HUES48 (cell line): ENCODE data around the gene LIN28B.

Source experiments
- H3K27ac ChIP-seq: one replicate; pipeline ENCODE4 v1.7.0; 2013; ENCODE audit warnings: low read depth, low read length, inconsistent platforms
- H3K27me3 ChIP-seq: 2 replicates; pipeline ENCODE4 v1.6.1; 2013; ENCODE audit warnings: mild to moderate bottlenecking, low read length; ENCODE audit not compliant: control insufficient read depth, insufficient read depth
- H3K36me3 ChIP-seq: 2 replicates; pipeline ENCODE4 v1.6.1; 2013; ENCODE audit warnings: low read length; ENCODE audit not compliant: control insufficient read depth, insufficient read depth
- H3K4me1 ChIP-seq: 2 replicates; pipeline ENCODE4 v1.6.1; 2013; ENCODE audit warnings: mild to moderate bottlenecking, low read length; ENCODE audit not compliant: control insufficient read depth, insufficient read depth
- H3K4me3 ChIP-seq: 2 replicates; pipeline ENCODE4 v1.5.1; 2013; ENCODE audit warnings: mild to moderate bottlenecking, low read depth, low read length
- H3K9ac ChIP-seq: 2 replicates; pipeline ENCODE4 v1.6.1; 2013; ENCODE audit warnings: mild to moderate bottlenecking, low read depth, low read length, moderate library complexity
- H3K9me3 ChIP-seq: 2 replicates; pipeline ENCODE4 v1.6.1; 2013; ENCODE audit warnings: low read length; ENCODE audit not compliant: control insufficient read depth, insufficient read depth

LIN28B gene

GRCh38 chr6:105014954-105015353 lies 58.0 kb downstream of the LIN28B start:
- no peaks in the 10 kb centered on the region for H3K9me3 ChIP-seq
- no peaks in the 10 kb centered on the region for H3K27me3 ChIP-seq
- H3K36me3 ChIP-seq: no peaks in the 10 kb centered on the region; the same call in 1 of the 2 replicates
- peaks cover 18% of the 10 kb centered on the region for H3K4me1 ChIP-seq
- H3K4me3 ChIP-seq: no peak overlapping the region
- no peak overlapping the region for H3K9ac ChIP-seq
- H3K27ac ChIP-seq: no peak overlapping the region

GRCh38 chr6:105015482-105015881 lies 58.6 kb downstream of the LIN28B start:
- Histone ChIP-seq H3K27me3 (no peaks in the 10 kb centered on the region), H3K4me3 (no peak overlapping the region), H3K36me3 (no peaks in the 10 kb centered on the region; the same call in 1 of the 2 replicates), H3K9ac (no peak overlapping the region; the same call in 1 of the 2 replicates), H3K4me1 (peaks cover 18% of the 10 kb centered on the region), H3K9me3 (no peaks in the 10 kb centered on the region), H3K27ac (no peak overlapping the region)

DNA sequence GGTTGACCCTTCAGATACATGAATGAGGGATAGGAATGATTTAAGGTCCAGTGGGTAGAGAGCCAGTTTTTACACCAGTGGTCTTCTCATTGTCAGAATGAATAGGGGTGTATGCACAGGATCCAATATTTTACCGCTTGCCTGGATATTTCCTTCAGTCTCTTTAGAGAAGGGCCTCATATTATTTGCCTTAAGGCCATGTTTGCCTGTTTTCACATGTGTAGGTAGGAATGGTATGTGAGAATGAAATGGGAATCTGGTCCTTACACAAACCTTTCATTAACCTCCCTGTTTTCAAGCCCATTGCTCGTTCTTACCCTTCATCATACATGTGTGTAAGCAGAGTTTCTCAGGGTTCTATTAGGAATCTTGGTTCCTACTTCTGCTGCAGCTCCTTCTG lies 62.4 kb downstream of the LIN28B start:
- H3K4me3 ChIP-seq: no peak overlapping the region
- peaks cover 35% of the 10 kb centered on the region for H3K4me1 ChIP-seq
- no peak overlapping the region for H3K9ac ChIP-seq
- H3K9me3 ChIP-seq: no peaks in the 10 kb centered on the region
- H3K27me3 ChIP-seq: no peaks in the 10 kb centered on the region
- no peak overlapping the region for H3K27ac ChIP-seq
- H3K36me3 ChIP-seq: no peaks in the 10 kb centered on the region

GRCh38 chr6:105021399-105021798 lies 64.5 kb downstream of the LIN28B start:
- H3K9me3 ChIP-seq: no peaks in the 10 kb centered on the region
- peaks cover 3% of the 10 kb centered on the region; the same call in 1 of the 2 replicates for H3K36me3 ChIP-seq
- no peak overlapping the region for H3K9ac ChIP-seq
- peaks cover 38% of the 10 kb centered on the region for H3K4me1 ChIP-seq
- no peak overlapping the region for H3K27ac ChIP-seq
- no peak overlapping the region for H3K4me3 ChIP-seq
- no peaks in the 10 kb centered on the region for H3K27me3 ChIP-seq

DNA sequence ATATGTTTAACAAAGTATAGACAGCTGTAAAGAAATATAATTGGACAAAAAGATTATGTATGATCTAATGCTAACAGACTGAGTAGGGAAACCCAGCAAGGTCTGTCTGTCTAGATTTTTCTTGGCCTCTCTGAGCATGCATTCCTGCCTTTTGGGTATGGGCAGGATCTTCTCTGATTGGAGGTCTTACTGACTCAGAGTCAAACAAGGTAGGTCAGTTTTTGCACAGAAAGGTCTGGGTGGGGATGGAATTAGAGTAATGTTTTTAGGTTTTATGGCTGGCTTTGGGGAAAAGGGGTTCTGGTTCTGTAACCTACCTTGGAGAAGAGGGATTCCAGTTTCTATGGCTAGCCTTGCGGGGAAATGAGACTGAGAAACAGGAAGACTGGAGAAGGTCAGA lies 65.5 kb downstream of the LIN28B start:
- H3K27me3 ChIP-seq: no peaks in the 10 kb centered on the region
- peaks cover 45% of the 10 kb centered on the region for H3K4me1 ChIP-seq
- H3K36me3 ChIP-seq: peaks cover 6% of the 10 kb centered on the region; the same call in 1 of the 2 replicates
- no peak overlapping the region for H3K9ac ChIP-seq
- H3K27ac ChIP-seq: peak overlapping the region; percentile 50
- no peaks in the 10 kb centered on the region for H3K9me3 ChIP-seq
- no peak overlapping the region for H3K4me3 ChIP-seq

DNA sequence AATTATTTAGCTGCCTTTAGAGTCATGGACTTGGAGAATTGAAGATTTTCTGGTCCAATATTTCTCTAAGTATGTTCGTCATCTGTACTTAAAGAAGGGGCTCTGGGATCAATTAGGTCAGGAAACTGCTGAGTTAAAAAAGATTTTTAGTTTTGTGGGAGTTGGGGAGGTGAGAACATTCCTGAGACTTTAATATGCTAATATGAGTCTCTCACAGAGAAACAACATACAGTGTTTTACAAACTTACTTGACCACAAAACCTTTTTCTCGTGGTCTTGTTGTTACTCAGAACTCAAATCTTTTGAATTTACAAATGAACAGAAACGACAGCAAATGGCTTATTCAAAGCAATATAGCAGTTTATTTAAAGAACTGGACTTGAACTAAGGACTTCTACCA lies 67.9 kb downstream of the LIN28B start:
- 0 out of 2 replicates have a peak overlapping the region, but pooled peaks have one; percentile 36 for H3K9ac ChIP-seq
- H3K4me3 ChIP-seq: peak overlapping the region; percentile 25
- H3K36me3 ChIP-seq: peaks cover 24% of the 10 kb centered on the region
- peak overlapping the region; percentile 96 for H3K27ac ChIP-seq
- H3K9me3 ChIP-seq: no peaks in the 10 kb centered on the region
- H3K27me3 ChIP-seq: no peaks in the 10 kb centered on the region
- peaks cover 45% of the 10 kb centered on the region for H3K4me1 ChIP-seq

DNA sequence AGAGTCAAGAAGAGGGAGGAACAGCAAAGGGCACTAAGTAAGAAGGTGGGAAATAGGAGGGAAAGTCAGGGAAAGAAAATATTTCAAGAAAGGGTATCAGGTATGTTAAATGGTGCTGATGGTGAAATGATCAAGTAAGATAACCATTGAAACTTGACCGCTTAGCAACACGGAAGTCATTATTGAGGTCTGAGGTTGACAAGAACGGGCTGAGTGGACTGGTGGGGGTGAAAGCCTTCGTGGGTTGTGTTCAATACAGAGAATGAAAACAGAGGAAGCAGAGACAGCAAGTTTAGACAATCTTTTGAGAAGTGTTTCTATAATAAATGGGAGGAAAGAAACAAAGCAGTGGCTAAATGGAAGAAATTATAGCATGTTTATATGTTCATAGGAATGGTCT lies 72.0 kb downstream of the LIN28B start:
- no peak overlapping the region for H3K9ac ChIP-seq
- H3K27ac ChIP-seq: no peak overlapping the region
- no peaks in the 10 kb centered on the region for H3K27me3 ChIP-seq
- H3K9me3 ChIP-seq: no peaks in the 10 kb centered on the region
- H3K36me3 ChIP-seq: peaks cover 33% of the 10 kb centered on the region
- no peak overlapping the region for H3K4me3 ChIP-seq
- H3K4me1 ChIP-seq: peaks cover 29% of the 10 kb centered on the region

GRCh38 chr6:105029581-105029980 lies 72.7 kb downstream of the LIN28B start:
- H3K4me3 ChIP-seq: no peak overlapping the region
- peaks cover 29% of the 10 kb centered on the region for H3K4me1 ChIP-seq
- no peaks in the 10 kb centered on the region for H3K27me3 ChIP-seq
- H3K9ac ChIP-seq: no peak overlapping the region
- no peaks in the 10 kb centered on the region for H3K9me3 ChIP-seq
- H3K36me3 ChIP-seq: peaks cover 33% of the 10 kb centered on the region
- H3K27ac ChIP-seq: no peak overlapping the region

- Histone ChIP-seq H3K27me3 (no peaks in the 10 kb centered on the region), H3K36me3 (peaks cover 15% of the 10 kb centered on the region), H3K9me3 (no peaks in the 10 kb centered on the region), H3K27ac (no peak overlapping the region), H3K4me3 (no peak overlapping the region), H3K9ac (no peak overlapping the region), H3K4me1 (peaks cover 36% of the 10 kb centered on the region)
Observed at GRCh38 chr6:105034470-105034869, 77.6 kb downstream of the LIN28B start.

- no peak overlapping the region for H3K4me3 ChIP-seq
- peaks cover 7% of the 10 kb centered on the region; the same call in 1 of the 2 replicates for H3K36me3 ChIP-seq
- H3K4me1 ChIP-seq: peaks cover 36% of the 10 kb centered on the region
- no peak overlapping the region for H3K9ac ChIP-seq
- H3K27ac ChIP-seq: no peak overlapping the region
- no peaks in the 10 kb centered on the region for H3K9me3 ChIP-seq
- H3K27me3 ChIP-seq: no peaks in the 10 kb centered on the region
Observed at GRCh38 chr6:105035299-105035698, 78.4 kb downstream of the LIN28B start.

DNA sequence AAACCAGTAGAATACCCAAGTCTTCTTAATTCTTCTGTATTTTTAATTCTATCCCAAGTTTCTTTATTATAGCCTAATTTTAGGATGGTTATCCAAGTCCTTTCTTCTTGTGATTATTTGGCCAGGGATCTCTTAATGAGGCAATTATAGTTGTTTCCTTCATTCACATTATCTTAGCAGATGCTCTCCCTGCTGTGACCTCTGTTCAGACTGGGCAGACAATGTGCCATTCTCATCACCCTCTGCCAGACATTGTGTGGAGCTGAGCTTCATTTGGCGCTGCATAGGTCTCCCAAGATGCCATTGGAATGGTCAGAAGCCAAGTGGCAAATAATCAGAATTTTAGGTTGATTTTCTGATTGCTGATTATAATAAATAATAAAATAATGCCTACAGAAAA lies 79.4 kb downstream of the LIN28B start:
- H3K36me3 ChIP-seq: peaks cover 7% of the 10 kb centered on the region; the same call in 1 of the 2 replicates
- no peak overlapping the region for H3K9ac ChIP-seq
- peaks cover 36% of the 10 kb centered on the region for H3K4me1 ChIP-seq
- H3K27me3 ChIP-seq: no peaks in the 10 kb centered on the region
- H3K9me3 ChIP-seq: no peaks in the 10 kb centered on the region
- H3K4me3 ChIP-seq: no peak overlapping the region
- no peak overlapping the region for H3K27ac ChIP-seq

DNA sequence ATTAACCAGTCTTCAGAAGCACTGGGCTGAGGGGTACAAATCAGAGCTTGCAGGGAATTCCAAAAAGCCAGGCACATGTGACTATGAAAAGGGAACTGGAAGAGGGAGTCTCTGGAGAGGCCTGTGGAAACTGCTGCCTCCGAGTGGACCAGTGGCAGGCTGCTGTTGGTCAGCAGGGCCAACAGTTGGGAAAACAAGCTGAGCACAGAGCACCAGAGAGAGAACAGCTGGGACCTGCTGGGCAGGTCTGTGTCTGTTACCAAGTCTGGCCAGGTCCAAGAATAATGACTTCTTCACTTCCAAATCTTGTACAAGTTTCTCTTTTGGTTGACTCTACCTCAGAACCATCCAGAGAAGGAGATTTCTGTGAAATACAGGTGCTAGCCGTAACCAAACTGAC lies 81.4 kb downstream of the LIN28B start:
- no peaks in the 10 kb centered on the region for H3K9me3 ChIP-seq
- H3K9ac ChIP-seq: no peak overlapping the region
- no peak overlapping the region for H3K4me3 ChIP-seq
- H3K36me3 ChIP-seq: 0 out of 2 replicates have a peak, but pooled peaks cover 2% of the 10 kb centered on the region
- no peak overlapping the region for H3K27ac ChIP-seq
- H3K27me3 ChIP-seq: no peaks in the 10 kb centered on the region
- H3K4me1 ChIP-seq: peaks cover 36% of the 10 kb centered on the region
